Lung (tissue), 12 donors: ENCODE data around the gene LRSAM1. TPM values are rescaled to one million over a fixed set of nuclear protein-coding genes. Genes with fewer than 3 reads are reported as not detected.

Experiments used
- ATAC-seq: fragments of 200-7000 bp; cut with Tn5 transposase; one replicate; pipeline ENCODE4 v1.9.1; 2020; ENCODE audit warnings: moderate number of reproducible peaks; ENCODE audit not compliant: insufficient read depth, low FRiP score
- DNase-seq, 3 donors: peaks; one replicate each; pipeline ENCODE4 v3.0.0-alpha.2; 2013 to 2017
- H3K27ac ChIP-seq, 2 donors: one replicate each; pipeline ENCODE4 v1.5.1; 2013; ENCODE audit warnings: mild to moderate bottlenecking in 2 of 2, moderate library complexity in 2 of 2, control low read depth in 1 of 2, inconsistent platforms in 1 of 2, low read depth in 1 of 2, low read length in 1 of 2
- H3K27me3 ChIP-seq, 3 donors: one replicate each; pipeline ENCODE4 v1.5.1; 2013; ENCODE audit warnings: low read length in 2 of 3; ENCODE audit not compliant: control insufficient read depth in 3 of 3, insufficient read depth in 3 of 3
- H3K36me3 ChIP-seq, 4 donors: one replicate each; pipeline ENCODE4 v1.5.1; 2013; ENCODE audit warnings: low read length in 4 of 4, mild to moderate bottlenecking in 1 of 4, moderate library complexity in 1 of 4; ENCODE audit not compliant: control insufficient read depth in 4 of 4, insufficient read depth in 4 of 4
- H3K4me1 ChIP-seq, 5 donors: one replicate each; pipeline ENCODE4 v1.5.1; 2013; ENCODE audit warnings: low read length in 5 of 5, mild to moderate bottlenecking in 2 of 5, moderate library complexity in 1 of 5; ENCODE audit not compliant: control insufficient read depth in 5 of 5, insufficient read depth in 5 of 5
- H3K4me3 ChIP-seq: one replicate; pipeline ENCODE4 v1.5.1; 2013; ENCODE audit warnings: mild to moderate bottlenecking, control low read depth, moderate library complexity
- H3K9ac ChIP-seq, 2 donors: one replicate each; pipeline ENCODE4 v1.5.1; 2013; ENCODE audit warnings: low read length in 2 of 2, control low read depth in 1 of 2; ENCODE audit not compliant: insufficient read depth in 1 of 2
- H3K9me3 ChIP-seq, 4 donors: one replicate each; pipeline ENCODE4 v1.5.1; 2013; ENCODE audit warnings: low read length in 3 of 4, mild to moderate bottlenecking in 1 of 4, moderate library complexity in 1 of 4; ENCODE audit not compliant: control insufficient read depth in 4 of 4, insufficient read depth in 3 of 4
- WGBS, 2 donors: extraction: QIAGEN DNeasy Blood & Tissue Kit; methylation state at CpG; one replicate each; pipeline ENCODE4 v1.1.7; 2013; 5-methylcytosine and 5-hydroxymethylcytosine counted together
- polyA plus RNA-seq, 2 donors: library from polyadenylated mRNA; stranded (reverse); fragments of 200-250 nt; gene quantifications; one replicate each; pipeline ENCODE4 v1.2.1, GENCODE V29; 2013
- total RNA-seq, 2 donors: library from RNA; depleted of rRNA in 1 of 2; stranded (reverse); fragments of >200 nt in 1 of 2; gene quantifications; one replicate each; pipeline ENCODE4 v1.2.1, GENCODE V29; 2014 to 2021
- TF ChIP-seq, protein P1 (sequence below): IDR thresholded peaks from 2 replicates; pipeline ENCODE4 v1.5.1; 2012; ENCODE audit warnings: mild to moderate bottlenecking; ENCODE audit errors: control extremely low read depth, extremely low read depth
- donor health status: control.
- donor health status: control.
- donor health status: Bipolar disorder and iron deficiency.
- donor health status: healthy.
- donor health status: DM: yes; HTN: yes; CAD: no.

LRSAM1 gene
- total and polyA plus RNA-seq, 4 donors = 13.5 to 24.5 (median 18.0) TPM

DNA sequence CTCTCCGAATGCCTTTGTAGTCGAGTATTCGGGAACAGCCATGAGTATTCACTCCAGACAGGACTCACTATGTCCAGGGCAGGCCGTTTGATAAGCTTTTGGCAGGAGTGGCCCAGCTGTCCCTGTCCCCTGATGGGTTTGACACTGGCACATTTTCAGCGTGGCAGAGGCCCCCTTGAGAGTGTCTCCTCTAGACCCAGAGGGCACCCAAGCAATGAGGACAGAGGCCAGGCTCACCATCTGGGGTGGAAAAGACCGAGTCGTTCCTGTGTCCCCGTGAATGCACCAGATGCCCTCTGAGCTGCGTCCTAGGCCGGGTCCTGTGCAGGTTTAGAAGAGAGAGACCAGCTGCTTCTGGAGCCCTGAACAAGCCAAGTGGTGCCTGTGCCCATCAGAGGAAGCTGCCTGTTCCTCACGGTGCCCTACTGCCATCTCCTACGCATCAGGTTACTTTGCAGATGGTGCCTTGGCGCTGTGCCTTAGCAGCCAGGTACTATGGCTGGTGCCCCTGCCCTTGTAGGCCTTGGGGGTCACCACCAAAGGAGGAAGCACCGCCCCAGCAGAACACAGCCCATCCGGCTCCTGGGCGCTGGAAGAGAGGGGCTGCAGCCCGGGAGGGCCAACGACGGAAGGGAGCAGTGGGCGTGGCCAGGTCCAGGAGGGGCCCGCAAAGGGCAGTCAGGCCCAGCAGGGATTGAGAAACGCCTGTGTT is 42.4 kb downstream of the LRSAM1 start:
- no peak for ATAC-seq
- no peak for DNase-seq
- Histone ChIP-seq H3K27me3 (no peaks in the 10 kb centered on the region), H3K9me3 (no peaks in the 10 kb centered on the region), H3K4me1 (peaks cover 0 to 3% (median 0%) of the 10 kb centered on the region in 5 donors), H3K36me3 (peaks cover 2 to 50% (median 15%) of the 10 kb centered on the region in 4 donors), H3K9ac (no peak overlapping the region), H3K4me3 (no peak overlapping the region), H3K27ac (peak overlapping the region in 1 of 2 donors; percentile 36)
- WGBS, 2 donors = 89 to 93% methylated on average over 22 of the region's 22 CpGs
- TF ChIP-seq, protein P1, sequence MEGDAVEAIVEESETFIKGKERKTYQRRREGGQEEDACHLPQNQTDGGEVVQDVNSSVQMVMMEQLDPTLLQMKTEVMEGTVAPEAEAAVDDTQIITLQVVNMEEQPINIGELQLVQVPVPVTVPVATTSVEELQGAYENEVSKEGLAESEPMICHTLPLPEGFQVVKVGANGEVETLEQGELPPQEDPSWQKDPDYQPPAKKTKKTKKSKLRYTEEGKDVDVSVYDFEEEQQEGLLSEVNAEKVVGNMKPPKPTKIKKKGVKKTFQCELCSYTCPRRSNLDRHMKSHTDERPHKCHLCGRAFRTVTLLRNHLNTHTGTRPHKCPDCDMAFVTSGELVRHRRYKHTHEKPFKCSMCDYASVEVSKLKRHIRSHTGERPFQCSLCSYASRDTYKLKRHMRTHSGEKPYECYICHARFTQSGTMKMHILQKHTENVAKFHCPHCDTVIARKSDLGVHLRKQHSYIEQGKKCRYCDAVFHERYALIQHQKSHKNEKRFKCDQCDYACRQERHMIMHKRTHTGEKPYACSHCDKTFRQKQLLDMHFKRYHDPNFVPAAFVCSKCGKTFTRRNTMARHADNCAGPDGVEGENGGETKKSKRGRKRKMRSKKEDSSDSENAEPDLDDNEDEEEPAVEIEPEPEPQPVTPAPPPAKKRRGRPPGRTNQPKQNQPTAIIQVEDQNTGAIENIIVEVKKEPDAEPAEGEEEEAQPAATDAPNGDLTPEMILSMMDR = no peak

DNA sequence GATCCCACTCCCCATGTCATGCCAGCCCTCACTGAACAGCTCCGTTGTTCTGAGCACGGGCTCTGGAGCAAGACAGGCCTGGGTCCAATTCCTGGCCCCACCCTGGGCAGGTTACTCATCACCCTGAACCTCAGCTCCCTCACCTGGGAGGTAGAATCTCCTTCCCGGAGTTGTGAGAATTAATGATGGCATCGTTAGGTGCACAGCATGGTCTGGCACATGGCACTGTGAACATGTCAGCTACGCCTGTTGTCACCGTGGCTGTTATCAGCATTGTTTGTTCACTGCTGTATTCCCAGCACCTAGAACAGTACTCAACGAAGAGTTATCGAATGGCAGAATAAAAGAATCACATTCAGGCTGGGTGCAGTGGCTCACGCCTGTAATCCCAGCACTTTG is 43.0 kb downstream of the LRSAM1 start:
- Histone ChIP-seq H3K36me3 (peaks cover 0 to 47% (median 15%) of the 10 kb centered on the region in 4 donors), H3K9ac (no peak overlapping the region), H3K4me1 (peaks cover 0 to 3% (median 0%) of the 10 kb centered on the region in 5 donors), H3K27ac (peak overlapping the region in 1 of 2 donors; percentile 36), H3K9me3 (no peaks in the 10 kb centered on the region), H3K4me3 (no peak overlapping the region), H3K27me3 (no peaks in the 10 kb centered on the region)
- ATAC-seq (no peak), DNase-seq (no peak)
- TF ChIP-seq, protein P1 = no peak
- WGBS, 2 donors = 88 to 91% methylated on average over 9 of the region's 9 CpGs

DNA sequence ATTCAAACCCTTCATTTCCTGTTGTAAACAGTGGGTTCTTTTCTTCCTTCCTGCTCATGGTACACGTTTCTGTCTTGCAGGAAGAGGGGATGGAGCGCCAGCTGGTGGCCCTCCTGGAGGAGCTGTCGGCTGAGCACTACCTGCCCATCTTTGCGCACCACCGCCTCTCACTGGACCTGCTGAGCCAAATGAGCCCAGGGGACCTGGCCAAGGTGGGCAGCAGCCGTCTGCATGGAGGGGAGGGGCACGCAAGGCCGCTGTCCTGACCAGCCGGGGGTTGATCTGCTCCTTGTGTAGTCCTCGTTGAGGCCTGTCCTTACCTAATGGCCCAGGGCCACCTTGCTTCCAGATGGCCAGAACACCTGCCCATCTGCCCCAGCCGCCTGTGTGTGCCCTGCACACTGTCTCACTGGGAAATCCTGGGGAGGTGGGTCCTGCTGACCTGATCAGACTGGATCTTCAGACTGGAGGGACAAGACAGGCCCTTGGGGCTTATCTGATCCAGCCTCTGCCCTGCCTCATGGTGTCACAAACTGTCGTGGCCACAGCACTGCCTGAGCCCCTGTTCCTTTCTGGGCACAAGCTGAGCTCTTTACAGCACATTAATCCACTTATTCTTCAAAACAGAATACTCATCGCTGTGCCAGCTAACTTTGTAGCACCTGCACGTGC is 44.7 kb downstream of the LRSAM1 start:
- peaks cover 0 to 3% (median 0%) of the 10 kb centered on the region in 5 donors for H3K4me1 ChIP-seq
- H3K9ac ChIP-seq = no peak overlapping the region
- peaks cover 0 to 47% (median 15%) of the 10 kb centered on the region in 4 donors for H3K36me3 ChIP-seq
- no peak overlapping the region for H3K4me3 ChIP-seq
- ATAC-seq (no peak), DNase-seq (no peak)
- WGBS, 2 donors = 79 to 85% methylated on average over 14 of the region's 14 CpGs
- no peaks in the 10 kb centered on the region for H3K27me3 ChIP-seq
- no peaks in the 10 kb centered on the region for H3K9me3 ChIP-seq
- H3K27ac ChIP-seq = no peak overlapping the region
- TF ChIP-seq, protein P1 = no peak
